K562 (cell line): ENCODE measurements around the gene GPRIN1. TPM values are rescaled to one million over a fixed set of nuclear protein-coding genes. Genes with fewer than 3 reads are reported as not detected.

Experiments used
- ASH1L ChIP-seq: fragments of 450-650 bp; IDR thresholded peaks from 2 replicates; pipeline ENCODE4 v1.6.1; 2018; ENCODE audit warnings: borderline replicate concordance, mild to moderate bottlenecking, low read depth; ENCODE audit not compliant: partially characterized antibody
- DNMT1 ChIP-seq: fragments of 450-650 bp; IDR thresholded peaks from 2 replicates; pipeline ENCODE4 v1.6.1; 2016; ENCODE audit warnings: antibody characterized with exemption, mild to moderate bottlenecking
- ETV1 ChIP-seq: fragments of 450-650 bp; conservative IDR thresholded peaks from 2 replicates; pipeline ENCODE4 v1.6.1; 2016; ENCODE audit warnings: missing genetic modification characterization, control low read depth, low read depth, missing compliant biosample characterization
- GTF3C2 ChIP-seq: IDR thresholded peaks from 3 replicates; pipeline ENCODE4 v1.6.1; 2011; ENCODE audit warnings: borderline replicate concordance, mild to moderate bottlenecking, moderate library complexity; ENCODE audit not compliant: insufficient read length; ENCODE audit errors: extremely low read depth
- MYNN ChIP-seq, 2 experiments: sonication (generic); formaldehyde crosslinking in 1 of 2; IDR thresholded peaks; 2 replicates each; pipeline versions ENCODE4 v1.5.0 to v1.6.1; 2016 to 2020; ENCODE audit warnings: antibody characterized with exemption in 1 of 2, missing genetic modification reagents in 1 of 2
- PTBP1 ChIP-seq: fragments of 200-400 bp; formaldehyde crosslinking; IDR thresholded peaks from 2 replicates; pipeline ENCODE4 v1.6.1; 2017; ENCODE audit warnings: low read depth, low read length
- SAFB2 ChIP-seq: fragments of 200-400 bp; formaldehyde crosslinking; IDR thresholded peaks from 2 replicates; pipeline ENCODE4 v1.6.1; 2018; ENCODE audit warnings: borderline replicate concordance, low read length, low read depth, moderate library complexity; ENCODE audit not compliant: severe bottlenecking
- SMARCE1 ChIP-seq: fragments of 450-650 bp; IDR thresholded peaks from 2 replicates; pipeline ENCODE4 v1.7.1; 2016; ENCODE audit warnings: mild to moderate bottlenecking
- STAG1 ChIP-seq: sonication (generic); formaldehyde crosslinking; IDR thresholded peaks from 2 replicates; pipeline ENCODE4 v1.5.0; 2020; ENCODE audit warnings: missing genetic modification reagents, borderline replicate concordance
- TAF9B ChIP-seq: fragments of 450-650 bp; IDR thresholded peaks from 2 replicates; pipeline ENCODE4 v1.6.1; 2018; ENCODE audit warnings: mild to moderate bottlenecking; ENCODE audit not compliant: partially characterized antibody
- XRCC5 ChIP-seq: fragments of 200-400 bp; formaldehyde crosslinking; IDR thresholded peaks from 2 replicates; pipeline ENCODE4 v1.6.1; 2017; ENCODE audit warnings: low read depth, mild to moderate bottlenecking, low read length
- YY1 ChIP-seq, 3 experiments: IDR thresholded peaks; 2 replicates each; pipeline ENCODE4 v1.6.1; 2011; ENCODE audit warnings: low read length in 2 of 3, mild to moderate bottlenecking in 2 of 3, moderate library complexity in 2 of 3, borderline replicate concordance in 1 of 3, control low read depth in 1 of 3, low read depth in 1 of 3; ENCODE audit not compliant: insufficient read depth in 3 of 3, insufficient replicate concordance in 2 of 3, control insufficient read depth in 1 of 3, insufficient read length in 1 of 3; ENCODE audit errors: extremely low read depth in 1 of 3
- polyA plus RNA-seq, 8 experiments: library from polyadenylated mRNA; depleted of rRNA in 4 of 8; stranded (reverse) in 5 of 8; unstranded in 3 of 8; fragments of >200 nt; fragmentation: Nextera tagmentation in 2 of 8; fragmentation: Illumina TruSeq in 1 of 8; extraction: Ambion mirVana in 2 of 8; extraction: Trizol in 1 of 8; gene quantifications; 2 replicates each; pipeline versions ENCODE4 v1.2.1 to v1.2.3, GENCODE V29; 2011 to 2014; ENCODE audit warnings: inconsistent platforms in 1 of 8, missing spikeins in 1 of 8
- total RNA-seq, 7 experiments: library from RNA; depleted of rRNA in 6 of 7; stranded (reverse); fragments of >200 nt in 6 of 7; fragmentation: Illumina TruSeq in 2 of 7; extraction: Trizol in 2 of 7; gene quantifications; 2 replicates each; pipeline versions ENCODE4 v1.2.1 to v1.2.3, GENCODE V29; 2011 to 2021; ENCODE audit warnings: low replicate concordance in 1 of 7
- TF ChIP-seq, protein P1 (sequence below): sonication (generic); formaldehyde crosslinking; IDR thresholded peaks from 2 replicates; pipeline ENCODE4 v1.8.0; 2023; ENCODE audit warnings: missing genetic modification reagents, mild to moderate bottlenecking, borderline replicate concordance

GPRIN1 gene
- total and polyA plus RNA-seq, 9 of the 15 experiments (the other 6 are each of a cell fraction or from before 2014, with no cell fraction given) = 0.15 to 11.6 (median 4.4) TPM

GRCh38 chr5:176573564-176574296, 36.2 kb downstream of the GPRIN1 start (continued):
- no peak for TF ChIP-seq GTF3C2
- peak; percentile 62; the same call in 1 of the 2 replicates for TF ChIP-seq STAG1 (CRISPR knock-in tag)
- no peak for TF ChIP-seq DNMT1
- 0 out of 2 replicates have a peak, but pooled peaks have one; percentile 14 for TF ChIP-seq MYNN (IDR thresholded peaks at IDR 0.05)
- TF ChIP-seq MYNN (CRISPR knock-in tag; IDR thresholded peaks at IDR 0.05) = no peak
- TF ChIP-seq XRCC5 = peak; percentile 18; the same call in 1 of the 2 replicates
- no peak for TF ChIP-seq ETV1 (tag)
- TF ChIP-seq, protein P1, sequence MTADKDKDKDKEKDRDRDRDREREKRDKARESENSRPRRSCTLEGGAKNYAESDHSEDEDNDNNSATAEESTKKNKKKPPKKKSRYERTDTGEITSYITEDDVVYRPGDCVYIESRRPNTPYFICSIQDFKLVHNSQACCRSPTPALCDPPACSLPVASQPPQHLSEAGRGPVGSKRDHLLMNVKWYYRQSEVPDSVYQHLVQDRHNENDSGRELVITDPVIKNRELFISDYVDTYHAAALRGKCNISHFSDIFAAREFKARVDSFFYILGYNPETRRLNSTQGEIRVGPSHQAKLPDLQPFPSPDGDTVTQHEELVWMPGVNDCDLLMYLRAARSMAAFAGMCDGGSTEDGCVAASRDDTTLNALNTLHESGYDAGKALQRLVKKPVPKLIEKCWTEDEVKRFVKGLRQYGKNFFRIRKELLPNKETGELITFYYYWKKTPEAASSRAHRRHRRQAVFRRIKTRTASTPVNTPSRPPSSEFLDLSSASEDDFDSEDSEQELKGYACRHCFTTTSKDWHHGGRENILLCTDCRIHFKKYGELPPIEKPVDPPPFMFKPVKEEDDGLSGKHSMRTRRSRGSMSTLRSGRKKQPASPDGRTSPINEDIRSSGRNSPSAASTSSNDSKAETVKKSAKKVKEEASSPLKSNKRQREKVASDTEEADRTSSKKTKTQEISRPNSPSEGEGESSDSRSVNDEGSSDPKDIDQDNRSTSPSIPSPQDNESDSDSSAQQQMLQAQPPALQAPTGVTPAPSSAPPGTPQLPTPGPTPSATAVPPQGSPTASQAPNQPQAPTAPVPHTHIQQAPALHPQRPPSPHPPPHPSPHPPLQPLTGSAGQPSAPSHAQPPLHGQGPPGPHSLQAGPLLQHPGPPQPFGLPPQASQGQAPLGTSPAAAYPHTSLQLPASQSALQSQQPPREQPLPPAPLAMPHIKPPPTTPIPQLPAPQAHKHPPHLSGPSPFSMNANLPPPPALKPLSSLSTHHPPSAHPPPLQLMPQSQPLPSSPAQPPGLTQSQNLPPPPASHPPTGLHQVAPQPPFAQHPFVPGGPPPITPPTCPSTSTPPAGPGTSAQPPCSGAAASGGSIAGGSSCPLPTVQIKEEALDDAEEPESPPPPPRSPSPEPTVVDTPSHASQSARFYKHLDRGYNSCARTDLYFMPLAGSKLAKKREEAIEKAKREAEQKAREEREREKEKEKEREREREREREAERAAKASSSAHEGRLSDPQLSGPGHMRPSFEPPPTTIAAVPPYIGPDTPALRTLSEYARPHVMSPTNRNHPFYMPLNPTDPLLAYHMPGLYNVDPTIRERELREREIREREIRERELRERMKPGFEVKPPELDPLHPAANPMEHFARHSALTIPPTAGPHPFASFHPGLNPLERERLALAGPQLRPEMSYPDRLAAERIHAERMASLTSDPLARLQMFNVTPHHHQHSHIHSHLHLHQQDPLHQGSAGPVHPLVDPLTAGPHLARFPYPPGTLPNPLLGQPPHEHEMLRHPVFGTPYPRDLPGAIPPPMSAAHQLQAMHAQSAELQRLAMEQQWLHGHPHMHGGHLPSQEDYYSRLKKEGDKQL = no peak
- no peak for TF ChIP-seq ASH1L
- no peak for TF ChIP-seq TAF9B
- no peak for TF ChIP-seq YY1 (IDR thresholded peaks at IDR 0.05; ENCODE audit: borderline replicate concordance in 1 of 3, control insufficient read depth in 1 of 3, extremely low read depth in 1 of 3, insufficient read depth in 3 of 3, insufficient read length in 1 of 3, insufficient replicate concordance in 2 of 3, low read depth in 1 of 3, low read length in 2 of 3)
- TF ChIP-seq PTBP1 = no peak
- no peak for TF ChIP-seq SMARCE1
- no peak for TF ChIP-seq SAFB2
